PFSK-1 (cell line): ENCODE data around the gene PPP1R13L.

Source experiments
- FOXP2 ChIP-seq: optimal IDR thresholded peaks from 2 replicates; pipeline ENCODE3; 2011; ENCODE audit warnings: borderline replicate concordance, control low read depth, inconsistent platforms; ENCODE audit not compliant: insufficient read depth; ENCODE audit errors: extremely low read length, extremely low read depth
- POLR2AphosphoS5 ChIP-seq: IDR thresholded peaks from 2 replicates; pipeline ENCODE4 v1.6.1; 2012; ENCODE audit warnings: low read depth, mild to moderate bottlenecking, control low read depth, low read length, moderate library complexity
- REST ChIP-seq, 2 experiments: IDR thresholded peaks; 2 replicates each; pipeline versions ENCODE4 v1.6.1 to v1.8.0; 2011 to 2012; ENCODE audit warnings: low read depth in 2 of 2, low read length in 2 of 2, control low read depth in 1 of 2, inconsistent platforms in 1 of 2, mild to moderate bottlenecking in 1 of 2, moderate library complexity in 1 of 2; ENCODE audit not compliant: insufficient read depth in 1 of 2
- SIN3A ChIP-seq: IDR thresholded peaks from 2 replicates; pipeline ENCODE4 v1.6.1; 2012; ENCODE audit warnings: mild to moderate bottlenecking, low read length, moderate library complexity, borderline replicate concordance; ENCODE audit not compliant: insufficient read depth
- TAF1 ChIP-seq: IDR thresholded peaks from 2 replicates; pipeline ENCODE4 v1.6.1; 2012; ENCODE audit warnings: low read length, control low read depth, borderline replicate concordance; ENCODE audit not compliant: insufficient read depth

The PPP1R13L gene

GRCh38 chr19:45428384-45429231, 23.7 kb upstream of the PPP1R13L start:
- no peak for TF ChIP-seq REST (IDR thresholded peaks at IDR 0.05; ENCODE audit: insufficient read depth in 1 of 2, low read depth in 2 of 2, low read length in 2 of 2)
- TF ChIP-seq TAF1 = no peak
- TF ChIP-seq POLR2AphosphoS5 = no peak
- TF ChIP-seq FOXP2 = no peak
- no peak for TF ChIP-seq SIN3A

GRCh38 chr19:45424191-45425058, 19.6 kb upstream of the PPP1R13L start:
- TF ChIP-seq TAF1 (peak; percentile 41; the same call in 1 of the 2 replicates), SIN3A (peak; percentile 49; the same call in 1 of the 2 replicates), FOXP2 (peak; percentile 95), POLR2AphosphoS5 (no peak; the same call in 1 of the 2 replicates), REST (IDR thresholded peaks at IDR 0.05; ENCODE audit: insufficient read depth in 1 of 2, low read depth in 2 of 2, low read length in 2 of 2) (peak in 1 of 2 experiments; percentile 73; a peak in 2 of 4 replicates)

GRCh38 chr19:45423589-45424190, 18.8 kb upstream of the PPP1R13L start, which contains the start of gene ERCC1:
TSS of gene ERCC1 (minus strand) at chr19:45423917. CDS start at chr19:45423374, 543 bp downstream.
- peak; percentile 75 for TF ChIP-seq POLR2AphosphoS5
- TF ChIP-seq TAF1 = peak; percentile 56; the same call in 1 of the 2 replicates
- no peak for TF ChIP-seq SIN3A
- 0 out of 4 replicates have a peak, but pooled peaks of 1 of the 2 experiments have one; percentile 28 for TF ChIP-seq REST (IDR thresholded peaks at IDR 0.05; ENCODE audit: insufficient read depth in 1 of 2, low read depth in 2 of 2, low read length in 2 of 2)

- TF ChIP-seq FOXP2 = no peak
- TF ChIP-seq POLR2AphosphoS5 = peak; percentile 5; the same call in 1 of the 2 replicates
Observed at GRCh38 chr19:45423033-45423588, 18.2 kb upstream of the PPP1R13L start.
